Muscle layer of colon (tissue), 2 donors: ENCODE measurements around the gene MRPL21.
"Not testable (repeated sequence)": the region's sequence is repeated elsewhere in the genome, so short reads cannot be mapped to it uniquely, and the experiment has no call there.

ENCODE experiments used
- H3K27ac ChIP-seq: one replicate; pipeline ENCODE4 v1.7.0; 2013; ENCODE audit warnings: low read depth, mild to moderate bottlenecking, low read length, moderate library complexity
- H3K27me3 ChIP-seq, 2 donors: one replicate each; pipeline ENCODE4 v1.7.0; 2013; ENCODE audit warnings: low read length in 2 of 2, mild to moderate bottlenecking in 2 of 2; ENCODE audit not compliant: insufficient read depth in 2 of 2, control insufficient read depth in 1 of 2
- H3K36me3 ChIP-seq: one replicate; pipeline ENCODE4 v1.7.0; 2013; ENCODE audit warnings: mild to moderate bottlenecking, low read length; ENCODE audit not compliant: insufficient read depth
- H3K4me1 ChIP-seq: one replicate; pipeline ENCODE4 v1.7.0; 2013; ENCODE audit warnings: mild to moderate bottlenecking, low read length; ENCODE audit not compliant: insufficient read depth
- H3K4me3 ChIP-seq, 2 donors: one replicate each; pipeline ENCODE4 v1.7.0; 2013; ENCODE audit warnings: low read length in 2 of 2, low read depth in 1 of 2, mild to moderate bottlenecking in 1 of 2, moderate library complexity in 1 of 2
- H3K9ac ChIP-seq: one replicate; pipeline ENCODE4 v1.7.0; 2013; ENCODE audit warnings: low read length
- H3K9me3 ChIP-seq: one replicate; pipeline ENCODE4 v1.7.0; 2013; ENCODE audit warnings: mild to moderate bottlenecking, low read length
- donor health status: abdominal sarcoma.
- donor health status: Adenocarcinoma of cecum.

Gene MRPL21

GRCh38 chr11:68857037-68857586 is 46.5 kb downstream of the MRPL21 start:
- Histone ChIP-seq H3K27me3 (peaks cover 0 to 10% of the 10 kb centered on the region in 2 donors), H3K9me3 (no peaks in the 10 kb centered on the region), H3K36me3 (no peaks in the 10 kb centered on the region), H3K9ac (no peak overlapping the region), H3K27ac (peak overlapping the region; percentile 4), H3K4me3 (no peak overlapping the region), H3K4me1 (peaks cover 11% of the 10 kb centered on the region)

GRCh38 chr11:68856425-68857030 is 47.1 kb downstream of the MRPL21 start:
- H3K27ac ChIP-seq, H3K4me3 ChIP-seq, H3K9ac ChIP-seq, H3K9me3 ChIP-seq, H3K36me3 ChIP-seq: not testable (repeated sequence)
- peaks cover 11% of the 10 kb centered on the region for H3K4me1 ChIP-seq
- H3K27me3 ChIP-seq = peaks cover 0 to 10% of the 10 kb centered on the region in 2 donors

- Histone ChIP-seq H3K4me1 (peaks cover 11% of the 10 kb centered on the region), H3K27me3 (peaks cover 0 to 10% of the 10 kb centered on the region in 2 donors), H3K4me3 (peak overlapping the region; percentile 25 to 47), H3K9ac (no peak overlapping the region), H3K27ac (no peak overlapping the region), H3K36me3 (no peaks in the 10 kb centered on the region), H3K9me3 (no peaks in the 10 kb centered on the region)
These were observed 48.2 kb downstream of the MRPL21 start for GRCh38 chr11:68855205-68855981.

- H3K4me1 ChIP-seq = peaks cover 11% of the 10 kb centered on the region
- peaks cover 0 to 10% of the 10 kb centered on the region in 2 donors for H3K27me3 ChIP-seq
- no peak overlapping the region for H3K9ac ChIP-seq
- H3K4me3 ChIP-seq = peak overlapping the region in 1 of 2 donors; percentile 25
- H3K9me3 ChIP-seq = no peaks in the 10 kb centered on the region
- H3K36me3 ChIP-seq = no peaks in the 10 kb centered on the region
- no peak overlapping the region for H3K27ac ChIP-seq
These were observed 49.2 kb downstream of the MRPL21 start for GRCh38 chr11:68854273-68854958.

GRCh38 chr11:68852628-68853027 is 51.0 kb downstream of the MRPL21 start:
- Histone ChIP-seq H3K9ac (no peak overlapping the region), H3K27ac (no peak overlapping the region), H3K36me3 (no peaks in the 10 kb centered on the region), H3K4me1 (peaks cover 5% of the 10 kb centered on the region), H3K27me3 (peaks cover 0 to 10% of the 10 kb centered on the region in 2 donors), H3K4me3 (no peak overlapping the region), H3K9me3 (no peaks in the 10 kb centered on the region)

GRCh38 chr11:68848429-68848828 is 55.2 kb downstream of the MRPL21 start:
- Histone ChIP-seq H3K9ac (no peak overlapping the region), H3K27ac (no peak overlapping the region), H3K4me1 (peaks cover 4% of the 10 kb centered on the region), H3K4me3 (no peak overlapping the region), H3K27me3 (no peaks in the 10 kb centered on the region), H3K9me3 (no peaks in the 10 kb centered on the region), H3K36me3 (no peaks in the 10 kb centered on the region)

GRCh38 chr11:68847395-68847794 is 56.2 kb downstream of the MRPL21 start:
- no peaks in the 10 kb centered on the region for H3K27me3 ChIP-seq
- no peaks in the 10 kb centered on the region for H3K36me3 ChIP-seq
- H3K4me3 ChIP-seq = no peak overlapping the region
- H3K9me3 ChIP-seq = no peaks in the 10 kb centered on the region
- no peak overlapping the region for H3K27ac ChIP-seq
- H3K4me1 ChIP-seq = peaks cover 7% of the 10 kb centered on the region
- H3K9ac ChIP-seq = no peak overlapping the region

- Histone ChIP-seq H3K27me3 (no peaks in the 10 kb centered on the region), H3K36me3 (no peaks in the 10 kb centered on the region), H3K27ac (no peak overlapping the region), H3K9me3 (no peaks in the 10 kb centered on the region), H3K9ac (no peak overlapping the region), H3K4me1 (peaks cover 12% of the 10 kb centered on the region), H3K4me3 (no peak overlapping the region)
These were observed 58.2 kb downstream of the MRPL21 start for GRCh38 chr11:68845351-68846002.

- Histone ChIP-seq H3K27me3 (no peaks in the 10 kb centered on the region), H3K27ac (peak overlapping the region; percentile 49), H3K9me3 (no peaks in the 10 kb centered on the region), H3K9ac (no peak overlapping the region), H3K36me3 (no peaks in the 10 kb centered on the region), H3K4me1 (peaks cover 18% of the 10 kb centered on the region), H3K4me3 (no peak overlapping the region)
These were observed 58.8 kb downstream of the MRPL21 start for GRCh38 chr11:68844801-68845200.

GRCh38 chr11:68844376-68844775 is 59.3 kb downstream of the MRPL21 start:
- H3K9me3 ChIP-seq = no peaks in the 10 kb centered on the region
- peak overlapping the region; percentile 29 to 51 for H3K4me3 ChIP-seq
- H3K4me1 ChIP-seq = peaks cover 21% of the 10 kb centered on the region
- H3K27me3 ChIP-seq = no peaks in the 10 kb centered on the region
- H3K9ac ChIP-seq = no peak overlapping the region
- peak overlapping the region; percentile 49 for H3K27ac ChIP-seq
- no peaks in the 10 kb centered on the region for H3K36me3 ChIP-seq
